ENCODE measurements around the gene GADD45G. TPM values are rescaled to one million over a fixed set of nuclear protein-coding genes. Genes with fewer than 3 reads are reported as not detected.

The GADD45G gene
- total RNA-seq, 1 experiment from 2014 or later = 7.7 TPM

DNA sequence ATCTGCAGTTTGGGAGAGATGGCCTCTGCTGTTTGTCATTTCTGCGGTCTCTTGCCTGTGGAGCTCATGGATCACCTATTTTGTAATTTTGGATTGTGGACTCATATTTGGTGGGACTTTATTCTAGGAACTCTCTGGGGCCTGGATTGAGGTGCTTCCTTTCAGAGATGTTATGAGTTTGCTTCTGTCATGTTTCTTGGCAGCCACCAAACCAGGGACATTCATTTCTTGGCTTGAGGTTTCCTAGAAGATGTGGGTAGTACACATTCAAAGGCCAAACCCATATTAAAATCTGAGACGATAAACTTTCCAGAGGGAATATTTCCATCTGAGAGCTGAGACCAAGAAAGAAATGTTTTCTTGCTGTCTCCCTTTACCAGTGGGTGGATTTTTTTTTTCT, 37.2 kb upstream of the GADD45G start:
- Mint-ChIP-seq H3K9me3 (peaks cover 3% of the 10 kb centered on the region in 2 experiments; a peak in 2 of 5 replicates), H3K4me1 (peaks cover 10 to 15% of the 10 kb centered on the region in 2 experiments; a peak in 3 of 4 replicates), H3K27ac (no peak overlapping the region), H3K27me3 (ENCODE audit: low read depth) (peaks cover 3% of the 10 kb centered on the region), H3K4me3 (no peak overlapping the region), H3K36me3 (ENCODE audit: insufficient read depth in 1 of 3, low read depth in 3 of 3) (peaks cover 0 to 4% (median 2%) of the 10 kb centered on the region in 3 experiments; a peak in 4 of 7 replicates)
- Histone ChIP-seq H3K4me2 (ENCODE audit: insufficient read depth, insufficient read length, low read length) (no peak overlapping the region), H3K56ac (ENCODE audit: insufficient read length, low read depth, low read length) (no peak overlapping the region), H3K9ac (ENCODE audit: extremely low read depth, insufficient read length, low read length) (no peak overlapping the region), H3K18ac (ENCODE audit: insufficient read length, low read depth, low read length) (no peak overlapping the region), H4K8ac (replicated peaks; ENCODE audit: insufficient read length, low read depth, low read length) (no peak overlapping the region), H3K27me3 (ENCODE audit: insufficient read depth, low read length) (no peaks in the 10 kb centered on the region), H2BK5ac (ENCODE audit: insufficient read length, low read length) (no peak overlapping the region), H3K79me2 (ENCODE audit: insufficient read depth, low read length) (no peaks in the 10 kb centered on the region), H2BK20ac (ENCODE audit: low read depth, low read length, poor library complexity, severe bottlenecking) (no peak overlapping the region), H2BK120ac (ENCODE audit: low read depth, low read length, poor library complexity, severe bottlenecking) (no peak overlapping the region), H4K91ac (ENCODE audit: insufficient read length, low read depth, low read length) (no peak overlapping the region), H4K20me1 (ENCODE audit: control insufficient read depth, insufficient read depth, insufficient read length) (no peaks in the 10 kb centered on the region), H3K9me3 (ENCODE audit: control insufficient read depth, low read depth, low read length) (no peaks in the 10 kb centered on the region), H3K23me2 (ENCODE audit: insufficient read length, low read depth, low read length, poor library complexity, severe bottlenecking) (no peaks in the 10 kb centered on the region), H3T11ph (ENCODE audit: low read length) (no peak overlapping the region), H3K23ac (ENCODE audit: insufficient read length, low read depth, low read length) (no peak overlapping the region), H2AK5ac (ENCODE audit: insufficient read length, low read length) (no peak overlapping the region), H2BK12ac (ENCODE audit: insufficient read length, low read depth, low read length) (no peak overlapping the region), H2BK15ac (ENCODE audit: low read depth, low read length) (no peak overlapping the region), H2AFZ (ENCODE audit: low read length) (no peak overlapping the region), H3K79me1 (ENCODE audit: insufficient read depth, low read depth, low read length, poor library complexity, severe bottlenecking) (no peaks in the 10 kb centered on the region), H3K4ac (ENCODE audit: low read depth, low read length) (no peak overlapping the region), H3K27ac (ENCODE audit: insufficient read length, low read depth, low read length) (no peak overlapping the region), H3K4me1 (ENCODE audit: insufficient read depth, low read length) (no peaks in the 10 kb centered on the region), H3K14ac (ENCODE audit: insufficient read depth, low read length) (no peak overlapping the region), H4K5ac (ENCODE audit: insufficient read length, low read depth, low read length) (no peak overlapping the region)
- no CpG with 5 or more reads among the region's 2 CpGs for WGBS (ENCODE audit: extremely low coverage, insufficient read length, low lambda C conversion rate)
- no peak for DNase-seq
- no peak for TF ChIP-seq CTCF (conservative IDR thresholded peaks at IDR 0.05)
